Neural cell (in vitro differentiated cells): Measurements from ENCODE around the gene ATP8B4. TPM values are rescaled to one million over a fixed set of nuclear protein-coding genes. Genes with fewer than 3 reads are reported as not detected.

Source experiments
- H2AFZ ChIP-seq: fragments of 200-600, 300-800 bp; sonication (generic), shearing (Covaris generic); 2 replicates; pipeline ENCODE4 v1.6.0; 2014; ENCODE audit warnings: low read depth, mild to moderate bottlenecking, antibody characterized with exemption, low read length, moderate library complexity
- H3F3A ChIP-seq: fragments of 200-600 bp; shearing (Covaris generic); 2 replicates; pipeline ENCODE4 v1.6.1; 2016; ENCODE audit warnings: mild to moderate bottlenecking, moderate library complexity, mixed read lengths, antibody characterized with exemption, low read length; ENCODE audit not compliant: insufficient read depth, poor library complexity, severe bottlenecking
- H3K27ac ChIP-seq: fragments of 200-600, 300-800 bp; sonication (generic), shearing (Covaris generic); 2 replicates; pipeline ENCODE4 v1.5.1; 2014; ENCODE audit warnings: mild to moderate bottlenecking, low read length, moderate library complexity
- H3K27me3 ChIP-seq: fragments of 300-800, 200-600 bp; sonication (generic), shearing (Covaris generic); 2 replicates; pipeline ENCODE4 v1.6.0; 2014; ENCODE audit warnings: mild to moderate bottlenecking, low read depth, low read length, moderate library complexity; ENCODE audit not compliant: insufficient read depth
- H3K36me3 ChIP-seq: fragments of 300-800, 200-600 bp; sonication (generic), shearing (Covaris generic); 2 replicates; pipeline ENCODE4 v1.5.1; 2014; ENCODE audit warnings: mild to moderate bottlenecking, antibody characterized with exemption, low read length, moderate library complexity; ENCODE audit not compliant: insufficient read depth
- H3K4me2 ChIP-seq: fragments of 300-800, 200-600 bp; sonication (generic), shearing (Covaris generic); 2 replicates; pipeline ENCODE4 v1.6.0; 2014; ENCODE audit warnings: mild to moderate bottlenecking, low read length
- H3K4me3 ChIP-seq: fragments of 300-800, 200-600 bp; sonication (generic), shearing (Covaris generic); 2 replicates; pipeline ENCODE4 v1.5.1; 2014; ENCODE audit warnings: mild to moderate bottlenecking, low read length, moderate library complexity
- H3K79me2 ChIP-seq: fragments of 200-600 bp; shearing (Covaris generic); replicated peaks from 2 replicates; pipeline ENCODE4 v1.6.0; 2014; ENCODE audit warnings: mild to moderate bottlenecking, low read length, moderate library complexity; ENCODE audit not compliant: insufficient read depth
- H3K9ac ChIP-seq: fragments of 300-800, 200-600 bp; sonication (generic), shearing (Covaris generic); 2 replicates; pipeline ENCODE4 v1.6.1; 2016; ENCODE audit warnings: mild to moderate bottlenecking, low read length, mixed read lengths
- H3K9me2 ChIP-seq: fragments of 200-600 bp; shearing (Covaris generic); 2 replicates; pipeline ENCODE4 v1.6.1; 2016; ENCODE audit warnings: mild to moderate bottlenecking, low read length, mixed read lengths; ENCODE audit not compliant: insufficient read depth
- H3K9me3 ChIP-seq: fragments of 200-600, 300-800 bp; sonication (generic), shearing (Covaris generic); 2 replicates; pipeline ENCODE4 v1.6.1; 2016; ENCODE audit warnings: mild to moderate bottlenecking, mixed run types, low read length, moderate library complexity, mixed read lengths
- H4K20me1 ChIP-seq: fragments of 200-600 bp; shearing (Covaris generic); 2 replicates; pipeline ENCODE4 v1.6.1; 2016; ENCODE audit warnings: mild to moderate bottlenecking, mixed run types; ENCODE audit not compliant: insufficient read depth
- EP300 ChIP-seq: fragments of 450-650 bp; conservative IDR thresholded peaks from 2 replicates; pipeline ENCODE4 v1.6.1; 2014; ENCODE audit warnings: antibody characterized with exemption, mild to moderate bottlenecking, moderate library complexity; ENCODE audit not compliant: poor library complexity, severe bottlenecking
- EZH2 ChIP-seq: fragments of 200-600, 300-800 bp; shearing (Covaris generic), sonication (generic); IDR thresholded peaks from 2 replicates; pipeline ENCODE4 v1.6.1; 2014; ENCODE audit warnings: antibody characterized with exemption, low read length, borderline replicate concordance, mild to moderate bottlenecking; ENCODE audit not compliant: insufficient read depth, poor library complexity, severe bottlenecking
- MXI1 ChIP-seq: fragments of 450-650 bp; conservative IDR thresholded peaks from 2 replicates; pipeline ENCODE4 v1.6.1; 2014; ENCODE audit warnings: antibody characterized with exemption, mild to moderate bottlenecking; ENCODE audit not compliant: poor library complexity, severe bottlenecking
- POLR2AphosphoS5 ChIP-seq: IDR thresholded peaks from 2 replicates; pipeline ENCODE4 v1.6.1; 2012
- RAD21 ChIP-seq: fragments of 450-650 bp; conservative IDR thresholded peaks from 2 replicates; pipeline ENCODE4 v1.6.1; 2014; ENCODE audit warnings: antibody characterized with exemption, mild to moderate bottlenecking, moderate library complexity
- SMC3 ChIP-seq: fragments of 450-650 bp; conservative IDR thresholded peaks from 2 replicates; pipeline ENCODE4 v1.6.1; 2014; ENCODE audit warnings: antibody characterized with exemption, mild to moderate bottlenecking, moderate library complexity; ENCODE audit not compliant: poor library complexity
- TAF1 ChIP-seq: IDR thresholded peaks from 2 replicates; pipeline ENCODE4 v1.6.1; 2012; ENCODE audit warnings: low read depth
- polyA plus RNA-seq: library from polyadenylated mRNA; depleted of rRNA; stranded (reverse); fragments of >200 nt; gene quantifications from 2 replicates; pipeline ENCODE4 v1.2.3, GENCODE V29; 2014
- TF ChIP-seq, protein P1 (sequence below): fragments of 450-650 bp; IDR thresholded peaks from 2 replicates; pipeline ENCODE4 v1.5.1; 2014; ENCODE audit warnings: antibody characterized with exemption, mild to moderate bottlenecking, moderate library complexity; ENCODE audit not compliant: poor library complexity, severe bottlenecking
- TF ChIP-seq, protein P2 (sequence below): IDR thresholded peaks from 2 replicates; pipeline ENCODE4 v1.6.1; 2012; ENCODE audit warnings: borderline replicate concordance

ATP8B4 gene
- polyA plus RNA-seq, 1 donor from 2014 or later: 2.9 TPM

DNA sequence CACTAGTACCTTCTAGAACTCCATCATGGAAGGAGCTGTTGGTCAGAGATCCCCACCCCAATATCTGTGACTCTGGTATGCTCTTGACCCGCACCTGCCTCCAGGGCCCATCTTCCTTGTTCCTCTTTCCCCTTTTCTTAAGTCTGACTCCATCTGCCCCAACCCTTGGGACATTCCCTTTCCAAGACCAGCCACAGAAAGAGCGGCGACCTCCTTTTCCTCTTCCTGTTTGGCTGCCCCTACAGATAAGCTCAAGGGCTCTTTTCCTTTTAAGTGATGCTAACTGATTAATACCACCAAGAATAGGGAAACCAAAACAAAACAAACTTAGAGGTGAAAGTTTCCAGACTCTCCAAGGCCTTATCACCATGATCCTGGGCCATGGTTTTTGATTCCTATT, 21.9 kb upstream of the ATP8B4 start:
- Histone ChIP-seq H3K36me3 (no peaks in the 10 kb centered on the region), H3K4me3 (no peak overlapping the region), H4K20me1 (no peaks in the 10 kb centered on the region), H3K79me2 (no peaks in the 10 kb centered on the region), H3K4me2 (no peak overlapping the region), H2AFZ (no peak overlapping the region), H3K27ac (no peak overlapping the region), H3K9ac (no peak overlapping the region), H3K27me3 (no peaks in the 10 kb centered on the region), H3K9me2 (no peaks in the 10 kb centered on the region), H3F3A (no peaks in the 10 kb centered on the region), H3K9me3 (no peaks in the 10 kb centered on the region)
- no peak for TF ChIP-seq SMC3
- TF ChIP-seq POLR2AphosphoS5: no peak
- TF ChIP-seq EP300: no peak
- TF ChIP-seq, protein P1, sequence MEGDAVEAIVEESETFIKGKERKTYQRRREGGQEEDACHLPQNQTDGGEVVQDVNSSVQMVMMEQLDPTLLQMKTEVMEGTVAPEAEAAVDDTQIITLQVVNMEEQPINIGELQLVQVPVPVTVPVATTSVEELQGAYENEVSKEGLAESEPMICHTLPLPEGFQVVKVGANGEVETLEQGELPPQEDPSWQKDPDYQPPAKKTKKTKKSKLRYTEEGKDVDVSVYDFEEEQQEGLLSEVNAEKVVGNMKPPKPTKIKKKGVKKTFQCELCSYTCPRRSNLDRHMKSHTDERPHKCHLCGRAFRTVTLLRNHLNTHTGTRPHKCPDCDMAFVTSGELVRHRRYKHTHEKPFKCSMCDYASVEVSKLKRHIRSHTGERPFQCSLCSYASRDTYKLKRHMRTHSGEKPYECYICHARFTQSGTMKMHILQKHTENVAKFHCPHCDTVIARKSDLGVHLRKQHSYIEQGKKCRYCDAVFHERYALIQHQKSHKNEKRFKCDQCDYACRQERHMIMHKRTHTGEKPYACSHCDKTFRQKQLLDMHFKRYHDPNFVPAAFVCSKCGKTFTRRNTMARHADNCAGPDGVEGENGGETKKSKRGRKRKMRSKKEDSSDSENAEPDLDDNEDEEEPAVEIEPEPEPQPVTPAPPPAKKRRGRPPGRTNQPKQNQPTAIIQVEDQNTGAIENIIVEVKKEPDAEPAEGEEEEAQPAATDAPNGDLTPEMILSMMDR: no peak
- no peak for TF ChIP-seq RAD21
- no peak for TF ChIP-seq TAF1
- TF ChIP-seq MXI1: no peak
- TF ChIP-seq, protein P2, sequence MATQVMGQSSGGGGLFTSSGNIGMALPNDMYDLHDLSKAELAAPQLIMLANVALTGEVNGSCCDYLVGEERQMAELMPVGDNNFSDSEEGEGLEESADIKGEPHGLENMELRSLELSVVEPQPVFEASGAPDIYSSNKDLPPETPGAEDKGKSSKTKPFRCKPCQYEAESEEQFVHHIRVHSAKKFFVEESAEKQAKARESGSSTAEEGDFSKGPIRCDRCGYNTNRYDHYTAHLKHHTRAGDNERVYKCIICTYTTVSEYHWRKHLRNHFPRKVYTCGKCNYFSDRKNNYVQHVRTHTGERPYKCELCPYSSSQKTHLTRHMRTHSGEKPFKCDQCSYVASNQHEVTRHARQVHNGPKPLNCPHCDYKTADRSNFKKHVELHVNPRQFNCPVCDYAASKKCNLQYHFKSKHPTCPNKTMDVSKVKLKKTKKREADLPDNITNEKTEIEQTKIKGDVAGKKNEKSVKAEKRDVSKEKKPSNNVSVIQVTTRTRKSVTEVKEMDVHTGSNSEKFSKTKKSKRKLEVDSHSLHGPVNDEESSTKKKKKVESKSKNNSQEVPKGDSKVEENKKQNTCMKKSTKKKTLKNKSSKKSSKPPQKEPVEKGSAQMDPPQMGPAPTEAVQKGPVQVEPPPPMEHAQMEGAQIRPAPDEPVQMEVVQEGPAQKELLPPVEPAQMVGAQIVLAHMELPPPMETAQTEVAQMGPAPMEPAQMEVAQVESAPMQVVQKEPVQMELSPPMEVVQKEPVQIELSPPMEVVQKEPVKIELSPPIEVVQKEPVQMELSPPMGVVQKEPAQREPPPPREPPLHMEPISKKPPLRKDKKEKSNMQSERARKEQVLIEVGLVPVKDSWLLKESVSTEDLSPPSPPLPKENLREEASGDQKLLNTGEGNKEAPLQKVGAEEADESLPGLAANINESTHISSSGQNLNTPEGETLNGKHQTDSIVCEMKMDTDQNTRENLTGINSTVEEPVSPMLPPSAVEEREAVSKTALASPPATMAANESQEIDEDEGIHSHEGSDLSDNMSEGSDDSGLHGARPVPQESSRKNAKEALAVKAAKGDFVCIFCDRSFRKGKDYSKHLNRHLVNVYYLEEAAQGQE: no peak
- no peak for TF ChIP-seq EZH2

DNA sequence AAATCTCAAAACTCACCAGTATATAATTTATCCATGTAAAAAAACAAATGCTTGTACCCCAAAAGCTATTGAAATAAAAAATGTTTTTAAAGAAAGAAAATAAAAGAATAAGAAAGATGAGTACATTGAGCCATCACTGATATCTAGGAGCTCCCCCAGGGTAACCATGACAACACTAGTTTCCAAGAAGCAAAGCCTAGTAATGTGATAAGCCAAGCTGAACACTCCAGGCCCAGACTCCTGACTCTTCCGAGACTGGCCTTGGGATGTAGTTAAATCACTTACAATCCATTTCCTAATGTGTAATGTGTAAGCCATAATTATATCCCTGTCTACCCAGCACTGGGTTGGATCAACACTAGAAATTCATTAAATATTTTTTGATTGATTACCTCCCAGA, 21.1 kb upstream of the ATP8B4 start:
- no peaks in the 10 kb centered on the region for H3K9me2 ChIP-seq
- H3K27ac ChIP-seq: no peak overlapping the region
- TF ChIP-seq RAD21 (no peak), POLR2AphosphoS5 (no peak), SMC3 (no peak), MXI1 (no peak), EP300 (no peak), EZH2 (no peak), TAF1 (no peak)
- TF ChIP-seq, protein P1: no peak
- TF ChIP-seq, protein P2: no peak
- H2AFZ ChIP-seq: no peak overlapping the region
- H3F3A ChIP-seq: no peaks in the 10 kb centered on the region
- no peak overlapping the region for H3K4me2 ChIP-seq
- no peak overlapping the region for H3K9ac ChIP-seq
- H3K9me3 ChIP-seq: no peaks in the 10 kb centered on the region
- no peaks in the 10 kb centered on the region for H3K79me2 ChIP-seq
- H3K27me3 ChIP-seq: no peaks in the 10 kb centered on the region
- H3K36me3 ChIP-seq: no peaks in the 10 kb centered on the region
- H3K4me3 ChIP-seq: no peak overlapping the region
- no peaks in the 10 kb centered on the region for H4K20me1 ChIP-seq
